ENCODE measurements around the gene IGSF21.

Gene IGSF21

DNA sequence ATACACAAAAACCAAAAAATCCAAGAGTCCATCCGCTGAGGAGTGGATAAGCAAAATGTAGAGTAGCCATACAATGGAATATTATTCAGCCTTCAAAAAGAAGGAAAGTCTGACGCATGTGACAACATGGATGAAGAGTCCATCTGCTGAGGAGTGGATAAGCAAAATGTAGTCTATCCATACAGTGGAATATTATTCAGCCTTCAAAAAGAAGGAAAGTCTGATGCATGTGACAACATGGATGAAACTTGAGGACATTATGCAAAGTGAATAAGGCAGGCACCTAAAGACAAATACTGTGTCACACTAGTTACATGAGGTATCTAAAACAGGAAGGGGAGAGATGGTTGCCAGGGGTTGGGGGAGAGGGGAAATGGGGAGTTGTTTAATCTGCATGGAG lies 14.0 kb upstream of the IGSF21 start:
- TF ChIP-seq, protein P1, sequence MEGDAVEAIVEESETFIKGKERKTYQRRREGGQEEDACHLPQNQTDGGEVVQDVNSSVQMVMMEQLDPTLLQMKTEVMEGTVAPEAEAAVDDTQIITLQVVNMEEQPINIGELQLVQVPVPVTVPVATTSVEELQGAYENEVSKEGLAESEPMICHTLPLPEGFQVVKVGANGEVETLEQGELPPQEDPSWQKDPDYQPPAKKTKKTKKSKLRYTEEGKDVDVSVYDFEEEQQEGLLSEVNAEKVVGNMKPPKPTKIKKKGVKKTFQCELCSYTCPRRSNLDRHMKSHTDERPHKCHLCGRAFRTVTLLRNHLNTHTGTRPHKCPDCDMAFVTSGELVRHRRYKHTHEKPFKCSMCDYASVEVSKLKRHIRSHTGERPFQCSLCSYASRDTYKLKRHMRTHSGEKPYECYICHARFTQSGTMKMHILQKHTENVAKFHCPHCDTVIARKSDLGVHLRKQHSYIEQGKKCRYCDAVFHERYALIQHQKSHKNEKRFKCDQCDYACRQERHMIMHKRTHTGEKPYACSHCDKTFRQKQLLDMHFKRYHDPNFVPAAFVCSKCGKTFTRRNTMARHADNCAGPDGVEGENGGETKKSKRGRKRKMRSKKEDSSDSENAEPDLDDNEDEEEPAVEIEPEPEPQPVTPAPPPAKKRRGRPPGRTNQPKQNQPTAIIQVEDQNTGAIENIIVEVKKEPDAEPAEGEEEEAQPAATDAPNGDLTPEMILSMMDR (IDR thresholded peaks at IDR 0.05; ENCODE audit: low read depth, low read length, missing control alignments), result no peak
- no peak overlapping the region for H3K4me3 ChIP-seq (replicated peaks; ENCODE audit: low read depth, low read length)
- no peak for DNase-seq (ENCODE audit: extremely low read depth, low read depth)

- no peak for DNase-seq (ENCODE audit: extremely low read depth, low read depth)
- TF ChIP-seq, protein P1 (IDR thresholded peaks at IDR 0.05; ENCODE audit: low read depth, low read length, missing control alignments), result no peak
- H3K4me3 ChIP-seq (replicated peaks; ENCODE audit: low read depth, low read length), result no peak overlapping the region
These were observed 13.5 kb upstream of the IGSF21 start for GRCh38 chr1:18094096-18094495.

- no peak overlapping the region for H3K4me3 ChIP-seq (replicated peaks; ENCODE audit: low read depth, low read length)
- TF ChIP-seq, protein P1 (IDR thresholded peaks at IDR 0.05; ENCODE audit: low read depth, low read length, missing control alignments), result no peak
- no peak for DNase-seq (ENCODE audit: extremely low read depth, low read depth)
These were observed 10.4 kb upstream of the IGSF21 start for GRCh38 chr1:18097206-18097605.

- TF ChIP-seq, protein P1 (IDR thresholded peaks at IDR 0.05; ENCODE audit: low read depth, low read length, missing control alignments), result no peak
- no peak for DNase-seq (ENCODE audit: extremely low read depth, low read depth)
- H3K4me3 ChIP-seq (replicated peaks; ENCODE audit: low read depth, low read length), result no peak overlapping the region
These were observed 8.6 kb upstream of the IGSF21 start for GRCh38 chr1:18099026-18099425.

DNA sequence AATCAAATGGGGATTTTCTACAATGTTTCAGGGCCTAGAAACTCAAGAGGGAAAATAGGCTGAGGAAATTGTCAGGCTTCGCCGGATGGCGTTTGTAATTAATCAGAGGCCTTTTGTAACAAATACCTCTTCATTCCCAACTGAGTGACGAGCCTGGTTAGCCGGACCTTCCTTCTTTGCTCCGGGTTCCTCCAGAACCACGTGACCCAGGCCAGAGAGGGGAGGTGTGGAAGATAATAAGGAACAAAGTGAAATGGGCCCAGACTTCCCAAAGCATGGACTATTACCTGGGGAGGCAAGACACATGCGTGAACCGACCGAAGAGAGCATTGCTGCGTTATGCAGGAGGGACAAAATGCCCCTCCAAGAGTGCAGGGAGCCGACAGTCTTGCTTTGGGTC lies 7.5 kb upstream of the IGSF21 start:
- TF ChIP-seq, protein P1 (IDR thresholded peaks at IDR 0.05; ENCODE audit: low read depth, low read length, missing control alignments), result no peak
- no peak overlapping the region for H3K4me3 ChIP-seq (replicated peaks; ENCODE audit: low read depth, low read length)
- no peak for DNase-seq (ENCODE audit: extremely low read depth, low read depth)

GRCh38 chr1:18100491-18101063 lies 7.0 kb upstream of the IGSF21 start:
- peak; percentile 47 for DNase-seq (ENCODE audit: extremely low read depth, low read depth)
- TF ChIP-seq, protein P1 (IDR thresholded peaks at IDR 0.05; ENCODE audit: low read depth, low read length, missing control alignments), result peak; percentile 75
- H3K4me3 ChIP-seq (replicated peaks; ENCODE audit: low read depth, low read length), result no peak overlapping the region

GRCh38 chr1:18101508-18101907 lies 6.1 kb upstream of the IGSF21 start:
- TF ChIP-seq, protein P1 (IDR thresholded peaks at IDR 0.05; ENCODE audit: low read depth, low read length, missing control alignments), result no peak
- H3K4me3 ChIP-seq (replicated peaks; ENCODE audit: low read depth, low read length), result no peak overlapping the region
- no peak for DNase-seq (ENCODE audit: extremely low read depth, low read depth)

Measured in HFF-Myc (cell line).